Body of pancreas (tissue), 4 donors: ENCODE results near the gene SHC1.

Experiments
- POLR2A ChIP-seq, 3 donors: fragments of 450-650 bp; IDR thresholded peaks; one replicate each; pipeline ENCODE4 v1.6.1; 2016; ENCODE audit warnings: antibody characterized with exemption in 3 of 3, mild to moderate bottlenecking in 2 of 3
- TF ChIP-seq, protein P1 (sequence below), 7 experiments: fragments of 450-650 bp in 4 of 7; fragments of 200-600 bp in 3 of 7; sonication (generic) in 3 of 7; IDR thresholded peaks; one replicate each; pipeline ENCODE4 v1.5.1; 2016 to 2019; ENCODE audit warnings: antibody characterized with exemption in 7 of 7

DNA sequence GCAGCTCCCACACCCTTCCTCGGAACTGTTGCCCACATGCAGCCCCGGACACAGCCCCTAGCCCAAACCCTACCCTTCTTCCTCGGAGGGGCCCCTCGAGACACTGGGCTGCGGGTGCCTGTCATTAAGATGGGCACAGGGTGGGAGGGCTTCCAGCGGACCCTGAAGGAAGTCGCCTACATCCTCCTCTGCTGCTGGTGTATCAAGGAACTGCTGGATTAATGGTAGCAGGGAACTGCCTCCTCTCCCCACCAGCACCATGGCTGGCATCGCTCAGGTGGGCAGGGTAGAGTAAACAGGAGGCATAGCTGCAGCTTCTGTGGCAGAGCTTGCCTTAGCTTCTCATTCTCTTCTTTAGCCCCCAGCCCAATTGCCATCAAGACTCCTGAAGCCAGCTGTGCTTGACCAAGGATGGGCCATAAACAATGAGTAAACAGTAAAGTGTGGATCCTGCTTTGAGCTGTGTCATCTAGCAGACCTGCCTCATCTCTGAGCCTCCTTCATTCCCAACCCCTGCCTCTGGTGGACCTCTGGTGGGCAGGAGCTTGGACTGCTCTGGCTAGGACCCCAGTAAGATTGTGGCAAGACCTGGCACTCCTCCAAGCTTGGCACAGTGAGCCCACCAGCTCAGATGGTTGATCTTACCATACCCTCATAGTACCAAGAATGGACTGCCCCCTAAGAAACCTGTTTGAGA lies 23.2 kb upstream of the SHC1 start, which contains the start of gene LENEP:
- TF ChIP-seq, protein P1, sequence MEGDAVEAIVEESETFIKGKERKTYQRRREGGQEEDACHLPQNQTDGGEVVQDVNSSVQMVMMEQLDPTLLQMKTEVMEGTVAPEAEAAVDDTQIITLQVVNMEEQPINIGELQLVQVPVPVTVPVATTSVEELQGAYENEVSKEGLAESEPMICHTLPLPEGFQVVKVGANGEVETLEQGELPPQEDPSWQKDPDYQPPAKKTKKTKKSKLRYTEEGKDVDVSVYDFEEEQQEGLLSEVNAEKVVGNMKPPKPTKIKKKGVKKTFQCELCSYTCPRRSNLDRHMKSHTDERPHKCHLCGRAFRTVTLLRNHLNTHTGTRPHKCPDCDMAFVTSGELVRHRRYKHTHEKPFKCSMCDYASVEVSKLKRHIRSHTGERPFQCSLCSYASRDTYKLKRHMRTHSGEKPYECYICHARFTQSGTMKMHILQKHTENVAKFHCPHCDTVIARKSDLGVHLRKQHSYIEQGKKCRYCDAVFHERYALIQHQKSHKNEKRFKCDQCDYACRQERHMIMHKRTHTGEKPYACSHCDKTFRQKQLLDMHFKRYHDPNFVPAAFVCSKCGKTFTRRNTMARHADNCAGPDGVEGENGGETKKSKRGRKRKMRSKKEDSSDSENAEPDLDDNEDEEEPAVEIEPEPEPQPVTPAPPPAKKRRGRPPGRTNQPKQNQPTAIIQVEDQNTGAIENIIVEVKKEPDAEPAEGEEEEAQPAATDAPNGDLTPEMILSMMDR (IDR thresholded peaks at IDR 0.05), result no peak
- no peak for TF ChIP-seq POLR2A (IDR thresholded peaks at IDR 0.05)
